SHP77 (cell line): Measurements from ENCODE around the gene LIPC.

ENCODE experiments used
- DNase-seq, 2 experiments: peaks; one replicate each; lab custom pipeline; 2025; lab: John Stamatoyannopoulos, UW

LIPC gene

DNA sequence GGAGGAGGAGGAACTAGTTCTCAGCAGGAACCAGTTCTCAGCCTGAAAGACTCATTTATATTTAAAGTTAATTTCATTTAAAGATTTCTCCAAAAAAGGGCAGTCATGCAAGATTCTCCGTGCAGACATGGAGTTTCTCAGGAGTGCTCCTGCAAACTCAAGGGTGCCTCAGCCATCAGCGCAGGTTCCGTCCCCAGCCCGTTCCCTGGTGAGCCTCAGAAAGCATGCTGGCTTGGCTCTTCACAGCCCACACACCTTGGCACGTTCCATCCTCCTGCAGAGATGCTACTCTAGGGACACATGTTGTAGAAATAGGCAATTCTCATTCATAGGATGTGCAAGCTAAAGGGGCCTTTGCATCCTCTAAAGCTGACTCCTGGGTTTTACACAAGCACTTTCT lies 123.0 kb downstream of the LIPC start:
- no peak for DNase-seq

- no peak for DNase-seq
Observed at GRCh38 chr15:58555162-58556027, 123.6 kb downstream of the LIPC start.

DNA sequence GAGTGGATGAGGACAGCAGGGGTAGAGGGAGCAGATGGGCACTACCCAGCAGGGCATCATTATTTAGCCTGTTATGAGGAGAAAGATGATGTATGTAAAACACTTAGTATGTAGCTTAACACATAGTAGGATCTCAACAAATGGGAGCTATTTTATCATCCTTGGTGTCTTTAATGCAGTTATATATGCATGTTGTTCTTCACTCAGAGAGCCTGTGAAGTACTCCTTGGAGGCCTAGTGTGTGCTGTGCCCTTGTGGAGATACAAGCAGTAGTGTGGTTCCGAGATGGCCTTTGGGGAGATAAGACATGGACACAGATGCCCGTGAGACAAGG lies 124.2 kb downstream of the LIPC start:
- no peak for DNase-seq

GRCh38 chr15:58556541-58556940 lies 124.8 kb downstream of the LIPC start:
- DNase-seq, result no peak

- DNase-seq, result no peak
Observed at GRCh38 chr15:58558777-58559176, 127.0 kb downstream of the LIPC start.

- DNase-seq, result no peak
Observed at GRCh38 chr15:58559904-58560588, 128.3 kb downstream of the LIPC start.

GRCh38 chr15:58561321-58561720 lies 129.5 kb downstream of the LIPC start:
- DNase-seq, result no peak

GRCh38 chr15:58562135-58562534 lies 130.3 kb downstream of the LIPC start:
- peak in 1 of 2 experiments; percentile 20 for DNase-seq

DNA sequence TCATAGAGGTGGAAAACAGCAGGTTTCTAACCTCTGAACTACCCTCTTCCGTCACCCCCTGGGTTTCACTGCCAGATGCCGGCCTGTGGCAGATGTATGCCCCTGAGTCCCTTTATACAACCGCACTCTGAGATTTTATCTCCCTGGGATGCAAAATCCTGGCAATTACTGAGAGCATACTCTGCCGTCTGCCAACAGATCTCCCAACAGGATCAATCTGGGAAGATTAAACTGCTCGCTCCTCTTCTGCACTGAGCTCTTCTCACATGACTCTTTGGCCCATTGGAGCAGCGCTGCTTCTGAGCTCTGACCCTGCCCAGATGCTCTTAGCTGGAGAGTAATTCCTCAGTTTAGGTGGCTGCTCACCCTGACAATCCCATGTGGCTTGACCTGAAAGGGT lies 133.2 kb downstream of the LIPC start:
- no peak for DNase-seq

DNA sequence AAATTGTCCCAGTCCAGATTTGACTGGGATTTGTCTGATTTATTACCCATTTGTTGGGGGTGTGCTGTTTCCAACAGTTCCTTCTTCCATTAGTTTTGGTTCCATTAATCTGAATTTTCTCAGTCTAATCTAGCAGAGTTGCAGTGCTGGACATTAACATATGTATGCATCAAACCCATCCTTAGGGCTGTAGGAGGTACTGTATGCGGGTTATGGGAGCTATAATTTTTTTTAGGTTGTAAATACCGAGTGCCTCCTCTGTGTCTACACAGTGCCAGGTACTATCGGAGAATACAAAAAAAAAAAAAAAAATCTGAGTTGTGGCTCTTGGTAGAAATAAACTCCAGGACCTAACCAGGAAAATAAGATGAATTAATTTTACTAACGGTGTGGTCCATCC lies 133.8 kb downstream of the LIPC start:
- DNase-seq, result no peak

- DNase-seq, result no peak
Observed at GRCh38 chr15:58566029-58566428, 134.2 kb downstream of the LIPC start.

- no peak for DNase-seq
Observed at GRCh38 chr15:58568157-58568571, 136.4 kb downstream of the LIPC start.

DNA sequence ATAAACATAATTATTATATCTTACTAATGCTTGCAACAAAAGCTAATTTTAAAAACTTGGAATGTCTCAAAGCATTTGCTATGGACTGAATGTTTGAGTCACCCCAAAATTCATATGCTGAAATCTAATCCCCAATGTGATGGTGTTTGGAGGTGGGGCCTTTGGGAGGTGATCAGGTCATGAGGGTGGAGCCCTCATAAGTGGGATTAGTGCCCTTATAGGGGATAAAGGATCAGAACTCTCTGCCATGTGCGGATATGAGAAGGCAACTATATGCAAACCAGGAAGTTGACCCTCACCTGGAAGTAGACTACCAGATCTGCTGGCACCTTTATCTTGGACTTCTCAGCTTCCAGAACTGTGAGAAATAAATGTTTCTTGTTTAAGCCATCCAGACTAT lies 137.7 kb downstream of the LIPC start:
- DNase-seq, result no peak

DNA sequence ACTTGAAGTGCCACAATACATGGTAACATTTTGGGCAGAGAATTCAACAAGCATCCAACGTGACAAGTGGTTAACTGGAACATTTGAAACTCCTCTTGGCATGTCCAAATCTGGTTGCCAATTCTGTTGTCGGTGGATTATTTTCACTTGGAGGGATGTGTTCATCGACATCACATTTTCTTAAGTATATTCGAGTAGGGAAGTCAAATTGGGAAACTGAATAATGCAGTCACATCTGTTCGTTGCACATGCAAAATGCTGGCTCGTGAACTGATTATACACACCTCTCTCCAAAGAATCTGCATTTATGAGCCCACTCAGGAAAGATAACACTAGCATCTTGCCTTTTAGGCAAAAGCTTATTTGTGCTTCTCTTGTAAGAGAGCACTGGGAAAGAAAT lies 139.7 kb downstream of the LIPC start:
- no peak for DNase-seq

DNA sequence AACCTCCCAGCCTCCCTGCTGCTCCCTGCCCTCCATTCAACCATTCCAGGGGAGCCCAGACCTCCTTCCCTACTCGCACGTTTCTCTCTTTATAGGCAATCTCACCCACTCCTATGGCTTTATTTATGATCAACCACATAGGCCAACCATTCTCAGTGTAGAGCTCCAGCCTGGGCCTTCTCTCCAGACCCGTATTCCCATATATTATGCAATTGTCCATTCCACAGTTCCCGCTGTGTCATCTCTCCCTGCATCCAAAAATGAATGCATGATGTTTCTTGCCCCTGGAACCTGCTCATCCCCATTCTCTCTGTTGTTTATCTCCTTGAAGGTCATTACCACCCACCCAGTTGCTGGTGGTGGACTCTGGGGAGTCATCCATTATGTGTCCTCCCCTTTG lies 140.7 kb downstream of the LIPC start:
- no peak for DNase-seq

DNA sequence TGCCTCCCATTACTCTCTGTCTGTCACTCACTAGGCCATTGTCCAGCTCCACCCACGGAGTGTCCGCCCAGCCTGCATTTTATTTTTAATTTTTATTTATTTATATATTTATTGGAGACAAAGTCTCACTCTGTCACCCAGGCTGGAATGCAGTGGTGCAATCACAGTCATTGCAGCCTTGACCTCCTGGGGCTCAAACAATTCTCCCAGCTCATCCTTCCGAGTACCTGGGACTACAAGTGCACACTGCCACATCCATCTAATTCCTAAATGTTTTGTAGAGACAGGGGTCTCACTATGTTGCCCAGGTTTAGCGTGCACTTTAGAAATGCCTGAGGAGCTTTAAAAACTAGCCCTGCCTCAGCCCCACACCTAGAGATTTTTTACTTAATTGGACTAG lies 141.5 kb downstream of the LIPC start:
- DNase-seq, result no peak

GRCh38 chr15:58574631-58575030 lies 142.8 kb downstream of the LIPC start:
- DNase-seq, result no peak

DNA sequence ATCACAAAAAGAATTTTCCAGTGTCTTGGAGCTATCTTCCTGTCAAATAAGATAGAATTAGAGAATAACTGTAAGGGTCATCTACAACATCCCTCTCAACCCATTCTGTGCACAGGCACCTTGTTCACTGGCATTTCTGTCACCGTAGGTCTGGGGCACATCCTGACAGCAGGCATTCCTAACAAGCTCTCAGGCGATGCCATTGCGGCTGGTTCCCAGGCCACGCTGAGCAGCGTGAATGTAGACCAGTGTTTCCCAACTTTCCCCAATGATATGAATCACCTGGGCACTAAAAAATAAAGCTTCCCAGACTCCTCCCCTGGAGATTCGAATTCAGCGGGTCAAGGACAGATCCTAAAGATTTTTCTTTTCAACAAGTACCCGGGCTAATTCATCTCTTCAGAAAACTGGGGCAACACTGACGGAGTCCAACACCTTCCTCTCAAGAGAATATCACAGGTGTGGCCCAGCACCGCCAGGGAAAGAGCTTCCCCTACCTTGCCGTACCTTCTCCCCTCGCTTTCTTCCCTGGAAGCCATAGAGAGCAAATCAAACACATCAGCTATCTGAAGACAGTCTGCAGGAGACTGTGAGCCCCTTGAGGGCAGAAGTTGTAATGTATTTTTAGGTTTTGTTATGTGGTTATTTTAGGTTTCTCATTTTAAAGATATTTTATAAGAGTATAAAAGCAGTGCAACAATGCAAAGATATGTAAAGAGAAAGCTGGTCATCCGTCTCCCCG lies 143.4 kb downstream of the LIPC start:
- no peak for DNase-seq

GRCh38 chr15:58576657-58577056 lies 144.9 kb downstream of the LIPC start:
- no peak for DNase-seq

GRCh38 chr15:58582160-58582559 lies 150.4 kb downstream of the LIPC start:
- no peak for DNase-seq

GRCh38 chr15:58583171-58583908 lies 151.5 kb downstream of the LIPC start:
- no peak for DNase-seq

GRCh38 chr15:58584789-58585461 lies 153.1 kb downstream of the LIPC start:
- DNase-seq, result no peak
